ENCODE data around the gene GRID1. TPM values are rescaled to one million over a fixed set of nuclear protein-coding genes. Genes with fewer than 3 reads are reported as not detected.

Gene GRID1
- polyA plus RNA-seq, 3 donors, result 0.71 to 1.7 (median 1.6) TPM

GRCh38 chr10:86234107-86234506, 132.5 kb downstream of the GRID1 start:
- H3K27ac ChIP-seq (ENCODE audit: low read depth, low read length), result no peak overlapping the region
- WGBS, 3 donors, result 33 to 47% (median 36%) methylated on average over 7 of the region's 7 CpGs

GRCh38 chr10:86233131-86233530, 133.5 kb downstream of the GRID1 start:
- H3K27ac ChIP-seq (ENCODE audit: low read depth, low read length), result no peak overlapping the region
- WGBS, 3 donors, result 79 to 85% (median 81%) methylated on average over 7 of the region's 7 CpGs

- WGBS, 3 donors, result 11 to 24% (median 19%) methylated on average over 1 of the region's 1 CpG
- H3K27ac ChIP-seq (ENCODE audit: low read depth, low read length), result no peak overlapping the region
Observed at GRCh38 chr10:86232644-86233043, 134.0 kb downstream of the GRID1 start.

DNA sequence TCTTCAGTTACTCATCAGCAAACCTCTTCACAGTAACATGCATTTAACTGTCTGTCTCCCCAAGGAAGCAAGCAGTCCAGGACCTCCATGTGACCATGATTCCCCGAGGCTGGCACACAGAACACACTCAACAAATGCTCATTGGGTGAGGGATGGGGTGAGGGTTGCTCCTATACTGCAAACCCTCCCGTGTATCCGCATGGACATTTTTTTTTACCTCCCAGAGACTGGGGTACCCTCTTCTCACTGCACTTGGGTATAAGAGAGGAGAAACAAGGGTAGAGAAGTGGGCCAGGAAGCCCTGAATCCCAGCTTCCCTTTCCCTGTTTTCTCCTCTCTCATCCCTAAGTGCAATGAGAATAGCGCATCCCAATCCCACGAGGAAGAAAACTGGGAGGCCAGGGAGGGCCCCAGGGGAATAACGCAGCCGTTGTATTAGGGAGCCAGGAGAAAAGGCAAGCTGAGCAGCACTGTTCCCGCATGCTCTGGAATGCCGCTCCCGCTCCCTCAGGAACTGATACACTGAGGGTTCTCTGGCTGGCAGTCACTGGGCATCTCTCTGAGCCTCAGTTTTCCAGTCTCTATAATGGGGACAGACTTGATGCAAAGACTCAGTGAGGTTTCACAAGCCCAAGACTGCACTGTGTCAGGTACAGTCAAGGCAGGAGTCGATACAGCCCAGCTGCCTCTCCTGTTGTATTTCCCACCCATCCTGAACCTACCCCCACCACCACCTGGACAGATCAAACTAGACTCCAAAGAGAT, 134.6 kb downstream of the GRID1 start:
- H3K27ac ChIP-seq (ENCODE audit: low read depth, low read length), result no peak overlapping the region

DNA sequence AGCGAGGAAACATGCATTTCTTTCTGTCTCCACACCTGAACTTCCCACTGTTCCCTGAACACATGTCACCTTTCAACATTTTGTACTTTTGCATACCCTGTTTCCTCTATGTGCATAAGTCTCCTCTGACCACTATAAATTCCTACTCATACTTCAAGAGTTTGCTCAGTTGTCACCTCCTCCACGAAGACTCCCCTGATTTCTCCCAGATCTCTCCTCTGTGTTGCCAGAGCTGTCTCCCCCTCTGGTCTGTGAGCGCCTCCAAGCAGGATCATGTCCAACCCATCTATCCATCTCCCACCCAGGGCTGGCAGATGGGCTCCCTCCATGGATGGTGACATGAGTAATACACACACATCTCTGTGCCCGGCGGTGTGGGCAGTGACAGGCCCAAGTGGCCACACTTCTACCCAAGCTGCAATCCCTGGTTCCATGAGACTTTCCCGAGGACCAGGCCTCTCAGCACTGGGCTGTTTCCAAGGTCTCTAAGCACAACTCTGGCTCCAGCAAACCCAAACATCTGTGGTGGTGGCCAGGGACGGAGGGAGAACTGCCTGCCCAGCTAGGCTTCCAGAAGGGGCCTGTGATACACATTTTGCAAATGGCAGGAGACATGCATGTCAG, 135.9 kb downstream of the GRID1 start:
- H3K27ac ChIP-seq (ENCODE audit: low read depth, low read length), result no peak overlapping the region
- 82 to 89% (median 86%) methylated on average over 6 to 7 of the region's 7 CpGs for WGBS, 3 donors

More for the DNA sequence above, 134.6 kb downstream of the GRID1 start:
- WGBS, 3 donors, result 71 to 77% (median 76%) methylated on average over 11 of the region's 11 CpGs

DNA sequence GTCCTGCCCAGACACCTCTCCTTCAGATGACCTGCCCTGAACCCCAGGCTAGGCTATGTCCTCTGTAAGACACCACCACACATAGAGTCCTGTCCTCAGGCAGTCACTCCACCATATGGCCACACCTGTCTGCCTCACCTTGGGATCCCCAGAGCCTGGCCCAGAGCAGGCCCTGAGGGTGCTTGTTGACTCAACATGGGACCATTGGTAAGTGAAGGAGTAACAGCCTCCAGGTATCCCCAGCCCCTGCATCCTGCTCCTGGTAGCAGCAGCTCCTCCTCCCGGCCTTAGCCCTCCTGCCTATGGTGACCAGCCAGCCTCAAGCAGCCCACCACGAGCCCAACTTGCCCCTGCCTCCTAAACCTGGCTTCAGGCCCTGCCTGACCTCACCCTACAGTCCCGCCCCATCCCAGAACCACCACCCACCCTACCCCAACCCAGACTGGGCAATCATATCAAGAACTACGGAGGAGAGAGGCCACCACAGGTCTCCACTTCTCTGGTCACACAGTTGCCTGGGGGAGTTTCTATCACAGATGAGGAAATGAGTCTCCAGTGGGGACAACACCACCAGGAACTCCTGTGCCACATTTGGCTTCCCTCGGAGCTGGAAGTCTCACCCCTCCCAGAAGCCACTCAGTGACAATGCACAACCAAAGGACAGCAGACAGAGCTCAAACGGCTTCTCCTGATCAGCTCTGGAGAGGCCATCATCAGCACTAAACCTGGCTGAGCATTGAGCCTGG, 136.6 kb downstream of the GRID1 start:
- H3K27ac ChIP-seq (ENCODE audit: low read depth, low read length), result no peak overlapping the region
- WGBS, 3 donors, result 75 to 78% (median 77%) methylated on average over 6 of the region's 6 CpGs

GRCh38 chr10:86229376-86229775, 137.2 kb downstream of the GRID1 start:
- H3K27ac ChIP-seq (ENCODE audit: low read depth, low read length), result no peak overlapping the region
- WGBS, 3 donors, result 84 to 92% (median 86%) methylated on average over 7 of the region's 7 CpGs

GRCh38 chr10:86227501-86228258, 138.9 kb downstream of the GRID1 start:
- WGBS, 3 donors, result 79 to 87% (median 85%) methylated on average over 6 of the region's 6 CpGs
- H3K27ac ChIP-seq (ENCODE audit: low read depth, low read length), result no peak overlapping the region

DNA sequence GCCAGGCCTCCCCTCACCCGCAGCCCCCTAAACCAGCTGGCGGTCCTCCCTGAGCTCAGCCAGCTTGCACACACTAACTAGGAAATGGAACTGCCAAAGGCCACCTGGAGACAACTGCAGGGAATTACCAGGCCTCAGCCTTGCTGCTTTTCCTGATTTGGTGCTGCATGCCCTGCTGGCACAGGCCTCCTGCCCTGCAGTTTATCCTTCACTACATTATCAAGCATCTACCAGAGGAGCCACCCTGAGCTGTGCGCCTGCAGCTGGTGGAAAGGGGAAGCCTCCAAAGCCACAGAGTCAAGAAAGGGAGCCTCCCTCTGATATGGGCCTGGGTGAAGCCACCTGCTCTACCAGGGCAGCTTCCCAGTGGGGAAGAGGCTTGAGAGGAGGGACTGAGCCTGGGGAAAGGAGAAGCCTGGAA, 139.8 kb downstream of the GRID1 start:
- 80 to 85% (median 82%) methylated on average over 3 of the region's 3 CpGs for WGBS, 3 donors
- no peak overlapping the region for H3K27ac ChIP-seq (ENCODE audit: low read depth, low read length)

- no peak overlapping the region for H3K27ac ChIP-seq (ENCODE audit: low read depth, low read length)
- 86 to 95% (median 91%) methylated on average over 6 to 8 of the region's 8 CpGs for WGBS, 3 donors
Observed at GRCh38 chr10:86226016-86226415, 140.6 kb downstream of the GRID1 start.

GRCh38 chr10:86225103-86225782, 141.4 kb downstream of the GRID1 start:
- no peak overlapping the region for H3K27ac ChIP-seq (ENCODE audit: low read depth, low read length)
- WGBS, 3 donors, result 41 to 60% (median 44%) methylated on average over 10 of the region's 10 CpGs

DNA sequence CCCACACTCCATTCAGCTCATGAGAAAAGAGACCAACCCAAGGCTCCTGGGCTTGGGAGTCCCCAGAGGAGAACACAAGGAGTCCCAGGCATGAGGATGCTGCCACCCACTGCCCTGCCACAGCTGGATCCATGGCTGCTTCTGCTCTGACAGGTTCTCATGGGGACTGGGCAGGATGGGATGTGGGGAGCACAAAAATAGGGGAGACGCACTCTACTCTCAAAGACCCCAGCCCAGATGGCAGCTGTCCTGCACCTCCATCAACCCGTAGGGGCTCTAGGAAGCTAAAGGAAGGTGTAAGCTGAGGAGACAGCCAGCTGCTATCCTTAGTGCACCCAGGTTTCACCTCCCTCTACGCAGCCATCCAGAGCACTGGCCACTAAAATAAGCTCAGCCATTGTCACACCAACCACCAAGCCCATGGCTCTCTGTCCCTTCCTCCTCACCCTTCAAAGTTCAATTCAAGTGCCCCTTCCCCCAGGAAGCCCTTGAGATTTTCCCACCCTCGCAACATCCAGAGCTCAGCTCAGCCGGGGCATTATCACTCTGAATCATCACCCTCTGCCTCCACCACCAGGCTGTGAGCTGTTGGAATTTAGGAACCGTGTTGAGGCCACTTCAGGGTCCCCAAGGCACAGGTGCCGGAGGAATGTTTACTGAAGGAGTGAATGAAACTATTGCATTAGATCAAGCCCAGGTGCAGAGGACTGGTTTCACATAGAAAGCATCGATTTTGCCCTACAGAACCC, 142.1 kb downstream of the GRID1 start:
- no peak overlapping the region for H3K27ac ChIP-seq (ENCODE audit: low read depth, low read length)
- 53 to 71% (median 70%) methylated on average over 8 of the region's 8 CpGs for WGBS, 3 donors

DNA sequence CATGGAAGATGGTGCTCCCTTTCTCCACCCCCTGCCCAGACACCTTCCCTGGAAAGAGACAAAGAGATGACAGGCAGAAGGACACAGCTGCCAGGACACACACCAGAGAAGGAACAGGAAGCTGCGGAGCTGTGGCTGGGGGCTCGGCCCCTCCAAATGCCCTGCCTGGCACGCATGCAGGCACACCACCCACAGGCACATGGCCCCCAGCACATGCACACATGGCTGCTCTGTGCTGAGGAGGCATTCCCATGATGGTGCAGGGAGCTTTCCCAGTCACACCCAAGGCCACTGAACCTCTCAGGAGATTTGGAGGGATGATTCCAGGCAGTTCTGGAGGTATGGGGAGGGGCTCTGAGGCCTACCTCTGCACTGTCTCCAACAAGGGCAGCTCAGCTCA, 143.3 kb downstream of the GRID1 start:
- no peak overlapping the region for H3K27ac ChIP-seq (ENCODE audit: low read depth, low read length)
- 60 to 63% (median 61%) methylated on average over 3 of the region's 3 CpGs for WGBS, 3 donors

- H3K27ac ChIP-seq (ENCODE audit: low read depth, low read length), result no peak overlapping the region
- WGBS, 3 donors, result 72 to 87% (median 80%) methylated on average over 3 of the region's 3 CpGs
Observed at GRCh38 chr10:86222687-86223086, 143.9 kb downstream of the GRID1 start.

DNA sequence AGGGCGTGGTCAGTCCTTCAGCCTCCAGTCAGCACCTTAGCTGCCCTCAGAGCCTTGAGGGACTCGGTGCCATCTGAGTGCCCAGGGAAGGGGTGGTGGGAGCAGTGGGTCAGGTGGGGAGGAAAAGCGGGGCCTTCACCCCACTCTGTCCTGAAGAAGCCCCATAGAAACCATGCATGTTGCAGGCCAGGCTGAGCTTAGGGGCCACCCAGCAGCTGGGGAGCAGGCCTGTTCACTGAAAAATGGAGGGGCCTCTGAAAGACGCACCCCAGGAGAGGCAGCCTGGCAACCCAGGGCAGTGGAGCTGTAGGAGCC, 144.3 kb downstream of the GRID1 start:
- WGBS, 3 donors, result 81 to 89% (median 83%) methylated on average over 4 of the region's 4 CpGs
- H3K27ac ChIP-seq (ENCODE audit: low read depth, low read length), result no peak overlapping the region

- WGBS, 3 donors, result 55 to 77% (median 66%) methylated on average over 6 to 7 of the region's 7 CpGs
Observed at GRCh38 chr10:86221442-86222335, 144.9 kb downstream of the GRID1 start.

GRCh38 chr10:86220626-86221025, 146.0 kb downstream of the GRID1 start:
- H3K27ac ChIP-seq (ENCODE audit: low read depth, low read length), result no peak overlapping the region
- 88 to 92% (median 91%) methylated on average over 6 of the region's 6 CpGs for WGBS, 3 donors

More at GRCh38 chr10:86221442-86222335, 144.9 kb downstream of the GRID1 start:
- H3K27ac ChIP-seq (ENCODE audit: low read depth, low read length), result no peak overlapping the region

All from adipose tissue (tissue), 3 donors.